K562 (cell line): ENCODE measurements around the gene STK25.

Experiments
- CTCF ChIP-seq, 3 experiments: IDR thresholded peaks in 2 of 3; conservative IDR thresholded peaks in 1 of 3; 2 replicates each; pipeline ENCODE4 v1.5.1; 2011 to 2012; ENCODE audit warnings: low read length in 3 of 3, mild to moderate bottlenecking in 3 of 3, control low read depth in 2 of 3, improper control_type of control experiment in 1 of 3, inconsistent platforms in 1 of 3, low read depth in 1 of 3, mixed read lengths in 1 of 3, moderate library complexity in 1 of 3; ENCODE audit not compliant: insufficient read depth in 2 of 3
- EHMT2 ChIP-seq: fragments of 450-650 bp; IDR thresholded peaks from 2 replicates; pipeline ENCODE4 v1.6.1; 2018; ENCODE audit warnings: antibody characterized with exemption
- GABPB1 ChIP-seq: sonication (generic); formaldehyde crosslinking; IDR thresholded peaks from 2 replicates; pipeline ENCODE4 v1.8.0; 2022; ENCODE audit warnings: mild to moderate bottlenecking, missing genetic modification reagents
- KDM4B ChIP-seq, 2 experiments: fragments of 450-650 bp in 1 of 2; sonication (generic) in 1 of 2; IDR thresholded peaks; 2 replicates each; pipeline ENCODE4 v1.6.1; 2016 to 2017; ENCODE audit warnings: borderline replicate concordance in 2 of 2, antibody characterized with exemption in 1 of 2, low read depth in 1 of 2, mild to moderate bottlenecking in 1 of 2
- MAFF ChIP-seq: IDR thresholded peaks from 2 replicates; pipeline ENCODE4 v1.6.1; 2012; ENCODE audit warnings: low read length, improper control_type of control experiment
- MTF1 ChIP-seq: fragments of 250-450 bp; sonication (Bioruptor Pico); IDR thresholded peaks from 2 replicates; pipeline ENCODE4 v1.9.0; 2021; ENCODE audit warnings: moderate library complexity, mild to moderate bottlenecking, inconsistent platforms, borderline replicate concordance
- POLR2AphosphoS5 ChIP-seq: IDR thresholded peaks from 2 replicates; pipeline ENCODE4 v1.6.1; 2011; ENCODE audit warnings: mild to moderate bottlenecking, low read depth, low read length, moderate library complexity; ENCODE audit not compliant: control insufficient read depth, insufficient read depth
- POLR2B ChIP-seq: fragments of 450-650 bp; IDR thresholded peaks from 2 replicates; pipeline ENCODE4 v1.6.1; 2018; ENCODE audit warnings: low read depth; ENCODE audit not compliant: partially characterized antibody
- TAF1 ChIP-seq: IDR thresholded peaks from 2 replicates; pipeline ENCODE4 v1.6.1; 2011; ENCODE audit warnings: mild to moderate bottlenecking, low read length, moderate library complexity; ENCODE audit not compliant: insufficient read depth, control insufficient read depth, severe bottlenecking; ENCODE audit errors: extremely low read depth

DNA sequence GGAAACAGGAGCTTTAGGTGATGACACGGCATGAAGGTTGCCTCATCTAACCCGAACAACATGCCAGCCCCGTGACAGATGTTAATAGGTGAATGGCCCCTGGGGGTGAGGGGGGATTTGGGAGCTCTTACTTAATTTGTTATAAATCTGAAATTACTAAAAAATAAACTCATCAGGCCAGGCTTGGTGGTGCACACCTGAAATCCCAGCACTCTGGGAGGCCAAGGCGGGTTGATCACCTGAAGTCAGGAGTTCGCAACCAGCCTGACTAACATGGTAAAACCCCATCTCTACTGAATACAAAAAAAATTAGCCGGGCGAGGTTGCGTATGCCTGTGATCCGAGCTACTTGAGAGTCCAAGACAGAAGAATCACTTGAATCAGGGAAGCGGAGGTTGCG is 6.1 kb downstream of the STK25 start:
- TF ChIP-seq CTCF (IDR thresholded peaks at IDR 0.05 in 2 of 3, conservative IDR thresholded peaks at IDR 0.05 in 1 of 3; ENCODE audit: insufficient read depth in 2 of 3, low read depth in 1 of 3, low read length in 3 of 3) = no peak
- no peak for TF ChIP-seq POLR2AphosphoS5
- TF ChIP-seq TAF1 = no peak
- no peak for TF ChIP-seq EHMT2
- no peak for TF ChIP-seq KDM4B (IDR thresholded peaks at IDR 0.05; ENCODE audit: borderline replicate concordance in 2 of 2, low read depth in 1 of 2)
- TF ChIP-seq MAFF = no peak
- no peak for TF ChIP-seq POLR2B
- no peak for TF ChIP-seq MTF1 (CRISPR knock-in tag)
- no peak for TF ChIP-seq GABPB1 (CRISPR knock-in tag)
